Endothelial cell of umbilical vein (primary cell): Measurements from ENCODE around the gene ANGPTL2. TPM values are rescaled to one million over a fixed set of nuclear protein-coding genes. Genes with fewer than 3 reads are reported as not detected.

Experiments used
- BruUV-seq: library from RNA; stranded (reverse); fragments of 400-500 nt; replicated peaks from 2 replicates; lab custom pipeline; 2021; lab: Mats Ljungman, UMichigan
- CTCF ChIA-PET: fragments of 300-600, 350-600 bp; sonication (Branson Sonifier 250); formaldehyde crosslinking; loops from one replicate; lab custom pipeline; 2021; ENCODE audit warnings: antibody characterized with exemption, inconsistent platforms; lab: Charles Lee
- POLR2A ChIA-PET: fragments of 300-600, 350-600 bp; sonication (Branson Sonifier 250); formaldehyde crosslinking; loops from one replicate; lab custom pipeline; 2021; ENCODE audit warnings: antibody characterized with exemption, inconsistent platforms; lab: Charles Lee
- DNase-seq: peaks from one replicate; pipeline ENCODE4 v3.0.0-alpha.2; 2011; ENCODE audit warnings: low read depth, low spot score
- FAIRE-seq: peaks from 2 replicates; lab custom pipeline; 2011; peaks lifted over from hg19 to GRCh38; lab: Jason Lieb, UNC
- H2AFZ ChIP-seq: 2 replicates; pipeline ENCODE4 v1.6.0; 2012; ENCODE audit warnings: low read depth, low read length, control low read depth, inconsistent platforms
- H3K27ac ChIP-seq: 2 replicates; pipeline ENCODE4 v1.5.1; 2011; ENCODE audit warnings: low read depth, mild to moderate bottlenecking, control low read depth, low read length, moderate library complexity; ENCODE audit not compliant: insufficient read depth
- H3K27me3 ChIP-seq, 2 experiments: 2 replicates each; pipeline versions ENCODE4 v1.6.0 to v1.6.1; 2011; ENCODE audit warnings: low read length in 2 of 2, mixed read lengths in 1 of 2; ENCODE audit not compliant: control insufficient read depth in 2 of 2, insufficient read depth in 2 of 2
- H3K36me3 ChIP-seq, 2 experiments: 2 replicates in 1 of 2; 3 replicates in 1 of 2; pipeline ENCODE4 v1.5.1; 2011; ENCODE audit warnings: low read length in 2 of 2, mild to moderate bottlenecking in 1 of 2, moderate library complexity in 1 of 2; ENCODE audit not compliant: control insufficient read depth in 2 of 2, insufficient read depth in 2 of 2; ENCODE audit errors: extremely low read depth in 1 of 2
- H3K4me1 ChIP-seq: 3 replicates; pipeline ENCODE4 v1.5.1; 2011; ENCODE audit warnings: mild to moderate bottlenecking, low read length; ENCODE audit not compliant: control insufficient read depth, insufficient read depth; ENCODE audit errors: extremely low read depth
- H3K4me2 ChIP-seq: 2 replicates; pipeline ENCODE4 v1.6.1; 2011; ENCODE audit warnings: low read length, control low read depth, mixed read lengths; ENCODE audit not compliant: insufficient read depth
- H3K4me3 ChIP-seq, 3 experiments: fragments of 200-600 bp in 1 of 3; sonication (generic), shearing (Covaris generic) in 1 of 3; replicated peaks in 1 of 3; 2 replicates each; pipeline ENCODE4 v1.5.1; 2011 to 2016; ENCODE audit warnings: control low read depth in 3 of 3, low read length in 3 of 3, mild to moderate bottlenecking in 2 of 3, inconsistent platforms in 1 of 3, low read depth in 1 of 3, moderate library complexity in 1 of 3; ENCODE audit not compliant: insufficient read depth in 1 of 3
- H3K79me2 ChIP-seq: 2 replicates; pipeline ENCODE4 v1.6.0; 2012; ENCODE audit warnings: low read length, inconsistent platforms; ENCODE audit not compliant: control insufficient read depth, insufficient read depth
- H3K9ac ChIP-seq: replicated peaks from 2 replicates; pipeline ENCODE3; 2011; ENCODE audit warnings: low read length, control low read depth; ENCODE audit not compliant: insufficient read depth; ENCODE audit errors: extremely low read depth
- H3K9me1 ChIP-seq: replicated peaks from 3 replicates; pipeline ENCODE4 v1.6.0; 2011; ENCODE audit warnings: mild to moderate bottlenecking, low read length; ENCODE audit not compliant: control insufficient read depth, insufficient read depth; ENCODE audit errors: extremely low read depth
- H3K9me3 ChIP-seq: replicated peaks from 2 replicates; pipeline ENCODE4 v1.5.1; 2012; ENCODE audit warnings: low read length, inconsistent platforms; ENCODE audit not compliant: control insufficient read depth, insufficient read depth
- H4K20me1 ChIP-seq: replicated peaks from 2 replicates; pipeline ENCODE3; 2011; ENCODE audit warnings: mild to moderate bottlenecking, low read length; ENCODE audit not compliant: control insufficient read depth, insufficient read depth; ENCODE audit errors: extremely low read depth
- EZH2 ChIP-seq: IDR thresholded peaks from 2 replicates; pipeline ENCODE4 v1.6.1; 2012; ENCODE audit warnings: borderline replicate concordance, low read depth, mild to moderate bottlenecking, moderate library complexity, low read length, inconsistent platforms; ENCODE audit not compliant: severe bottlenecking
- FOS ChIP-seq: IDR thresholded peaks from 2 replicates; pipeline ENCODE4 v1.6.1; 2011; ENCODE audit warnings: mild to moderate bottlenecking, low read length, moderate library complexity, borderline replicate concordance; ENCODE audit not compliant: insufficient read depth
- GATA2 ChIP-seq: IDR thresholded peaks from 2 replicates; pipeline ENCODE4 v1.7.0; 2011; ENCODE audit warnings: low read depth, mild to moderate bottlenecking, moderate library complexity, mixed read lengths, low read length; ENCODE audit not compliant: insufficient read length, insufficient read depth
- JUN ChIP-seq: IDR thresholded peaks from 2 replicates; pipeline ENCODE4 v1.6.1; 2011; ENCODE audit warnings: borderline replicate concordance, low read depth; ENCODE audit not compliant: insufficient read length, insufficient read depth
- MYC ChIP-seq: IDR thresholded peaks from one replicate; pipeline ENCODE4 v1.6.1; 2011; ENCODE audit warnings: mild to moderate bottlenecking, low read depth, low read length
- POLR2A ChIP-seq: IDR thresholded peaks from 2 replicates; pipeline ENCODE4 v1.6.1; 2012; ENCODE audit warnings: low read depth, mild to moderate bottlenecking, control low read depth, low read length
- POLR2AphosphoS5 ChIP-seq: IDR thresholded peaks from 2 replicates; pipeline ENCODE4 v1.6.1; 2012; ENCODE audit warnings: low read depth, mild to moderate bottlenecking, control low read depth, low read length, moderate library complexity; ENCODE audit not compliant: insufficient read depth
- dilution Hi-C: fragments of 300-500 bp; cut with MboI; formaldehyde crosslinking; loops from one replicate; pipeline ENCODE4 v1.15.0; 2019; ENCODE audit warnings: low sequenced_read_pairs; ENCODE audit not compliant: extremely low pct_ligation_motif_present
- intact Hi-C: fragments of 100-400 bp; cut with micrococcal nuclease; formaldehyde crosslinking; loops from one replicate; pipeline ENCODE4 v1.10.0; 2022
- polyA plus RNA-seq, 4 experiments: library from polyadenylated mRNA; depleted of rRNA in 3 of 4; stranded (reverse) in 3 of 4; unstranded in 1 of 4; fragments of >200 nt; gene quantifications; 2 replicates each; pipeline versions ENCODE4 v1.2.1 to v1.2.3, GENCODE V29; 2011 to 2012; ENCODE audit warnings: missing spikeins in 1 of 4
- total RNA-seq: library from RNA; stranded (reverse); gene quantifications from 2 replicates; pipeline ENCODE4 v1.2.3, GENCODE V29; 2021
- TF ChIP-seq, protein P1 (sequence below), 2 donors: IDR thresholded peaks; 1 replicate in 1 of 2; 2 replicates in 1 of 2; pipeline ENCODE4 v1.5.1; 2011; ENCODE audit warnings: low read length in 2 of 2, mild to moderate bottlenecking in 2 of 2, moderate library complexity in 2 of 2, control low read depth in 1 of 2, inconsistent platforms in 1 of 2, low read depth in 1 of 2; ENCODE audit not compliant: insufficient read depth in 1 of 2; ENCODE audit errors: extremely low read depth in 1 of 2
- TF ChIP-seq, protein P2 (sequence below): IDR thresholded peaks from 2 replicates; pipeline ENCODE4 v1.6.1; 2011; ENCODE audit not compliant: insufficient read depth, insufficient read length

ANGPTL2 gene
- total and polyA plus RNA-seq, 2 donors (not counting 3 experiments of a cell fraction or from before 2014, with no cell fraction given), result 15.1 to 24.5 TPM

- Histone ChIP-seq H3K4me1 (no peaks in the 10 kb centered on the region), H3K79me2 (no peaks in the 10 kb centered on the region), H3K9me3 (no peaks in the 10 kb centered on the region), H4K20me1 (no peaks in the 10 kb centered on the region), H3K4me2 (no peak overlapping the region), H3K27ac (no peak overlapping the region), H3K9me1 (no peaks in the 10 kb centered on the region), H3K36me3 (no peaks in the 10 kb centered on the region), H2AFZ (no peak overlapping the region), H3K9ac (no peak overlapping the region), H3K4me3 (no peak overlapping the region), H3K27me3 (peaks cover 2 to 5% of the 10 kb centered on the region in 2 experiments)
- BruUV-seq, result no TSS peak
- TF ChIP-seq POLR2AphosphoS5, result no peak
- no peak for TF ChIP-seq GATA2
- no peak for TF ChIP-seq JUN
- no peak for TF ChIP-seq EZH2
- no peak for TF ChIP-seq FOS
- TF ChIP-seq, protein P1, sequence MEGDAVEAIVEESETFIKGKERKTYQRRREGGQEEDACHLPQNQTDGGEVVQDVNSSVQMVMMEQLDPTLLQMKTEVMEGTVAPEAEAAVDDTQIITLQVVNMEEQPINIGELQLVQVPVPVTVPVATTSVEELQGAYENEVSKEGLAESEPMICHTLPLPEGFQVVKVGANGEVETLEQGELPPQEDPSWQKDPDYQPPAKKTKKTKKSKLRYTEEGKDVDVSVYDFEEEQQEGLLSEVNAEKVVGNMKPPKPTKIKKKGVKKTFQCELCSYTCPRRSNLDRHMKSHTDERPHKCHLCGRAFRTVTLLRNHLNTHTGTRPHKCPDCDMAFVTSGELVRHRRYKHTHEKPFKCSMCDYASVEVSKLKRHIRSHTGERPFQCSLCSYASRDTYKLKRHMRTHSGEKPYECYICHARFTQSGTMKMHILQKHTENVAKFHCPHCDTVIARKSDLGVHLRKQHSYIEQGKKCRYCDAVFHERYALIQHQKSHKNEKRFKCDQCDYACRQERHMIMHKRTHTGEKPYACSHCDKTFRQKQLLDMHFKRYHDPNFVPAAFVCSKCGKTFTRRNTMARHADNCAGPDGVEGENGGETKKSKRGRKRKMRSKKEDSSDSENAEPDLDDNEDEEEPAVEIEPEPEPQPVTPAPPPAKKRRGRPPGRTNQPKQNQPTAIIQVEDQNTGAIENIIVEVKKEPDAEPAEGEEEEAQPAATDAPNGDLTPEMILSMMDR (IDR thresholded peaks at IDR 0.05; ENCODE audit: extremely low read depth in 1 of 2, insufficient read depth in 1 of 2, low read depth in 1 of 2, low read length in 2 of 2), result no peak
- TF ChIP-seq, protein P2, sequence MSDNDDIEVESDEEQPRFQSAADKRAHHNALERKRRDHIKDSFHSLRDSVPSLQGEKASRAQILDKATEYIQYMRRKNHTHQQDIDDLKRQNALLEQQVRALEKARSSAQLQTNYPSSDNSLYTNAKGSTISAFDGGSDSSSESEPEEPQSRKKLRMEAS, result no peak
- TF ChIP-seq MYC, result no peak
- no peak for TF ChIP-seq POLR2A
- no peak for DNase-seq
- ChIA-PET CTCF (no interaction called here), POLR2A (no interaction called here)
- intact Hi-C loops (no loop called here), dilution Hi-C loops (no loop called here)
- no peak for FAIRE-seq
Observed at GRCh38 chr9:127143920-127144465, 21.6 kb upstream of the ANGPTL2 start.
